ENCODE data around the gene PDE4D.

Gene PDE4D

GRCh38 chr5:59354811-59355210 lies 538.7 kb downstream of the PDE4D start:
- Histone ChIP-seq H3K4me3 (ENCODE audit: low read depth, low read length) (no peak overlapping the region), H3K36me3 (ENCODE audit: insufficient read depth, low read length) (no peaks in the 10 kb centered on the region), H3K27me3 (ENCODE audit: insufficient read depth, low read length) (peaks cover 11% of the 10 kb centered on the region; the same call in 1 of the 2 replicates), H2AFZ (ENCODE audit: low read length, unreplicated experiment) (no peak overlapping the region), H3K79me2 (ENCODE audit: control insufficient read depth, insufficient read depth, low read length, unreplicated experiment) (no peaks in the 10 kb centered on the region), H3K4me1 (ENCODE audit: control insufficient read depth, insufficient read depth, low read length, unreplicated experiment) (no peaks in the 10 kb centered on the region), H3K27ac (ENCODE audit: low read depth, low read length) (no peak overlapping the region)

- H3K36me3 ChIP-seq (ENCODE audit: insufficient read depth, low read length): no peaks in the 10 kb centered on the region
- peaks cover 11% of the 10 kb centered on the region; the same call in 1 of the 2 replicates for H3K27me3 ChIP-seq (ENCODE audit: insufficient read depth, low read length)
- H3K79me2 ChIP-seq (ENCODE audit: control insufficient read depth, insufficient read depth, low read length, unreplicated experiment): no peaks in the 10 kb centered on the region
- H2AFZ ChIP-seq (ENCODE audit: low read length, unreplicated experiment): no peak overlapping the region
- no peak overlapping the region for H3K4me3 ChIP-seq (ENCODE audit: low read depth, low read length)
- no peaks in the 10 kb centered on the region for H3K4me1 ChIP-seq (ENCODE audit: control insufficient read depth, insufficient read depth, low read length, unreplicated experiment)
- H3K27ac ChIP-seq (ENCODE audit: low read depth, low read length): no peak overlapping the region
Measured at GRCh38 chr5:59354274-59354673, 539.3 kb downstream of the PDE4D start.

GRCh38 chr5:59351076-59351794 lies 542.3 kb downstream of the PDE4D start:
- Histone ChIP-seq H3K4me1 (ENCODE audit: control insufficient read depth, insufficient read depth, low read length, unreplicated experiment) (no peaks in the 10 kb centered on the region), H3K79me2 (ENCODE audit: control insufficient read depth, insufficient read depth, low read length, unreplicated experiment) (no peaks in the 10 kb centered on the region), H3K27ac (ENCODE audit: low read depth, low read length) (no peak overlapping the region), H2AFZ (ENCODE audit: low read length, unreplicated experiment) (no peak overlapping the region), H3K27me3 (ENCODE audit: insufficient read depth, low read length) (peaks cover 14% of the 10 kb centered on the region; the same call in 1 of the 2 replicates), H3K4me3 (ENCODE audit: low read depth, low read length) (no peak overlapping the region), H3K36me3 (ENCODE audit: insufficient read depth, low read length) (no peaks in the 10 kb centered on the region)

GRCh38 chr5:59348189-59348588 lies 545.3 kb downstream of the PDE4D start:
- Histone ChIP-seq H3K4me1 (ENCODE audit: control insufficient read depth, insufficient read depth, low read length, unreplicated experiment) (no peaks in the 10 kb centered on the region), H2AFZ (ENCODE audit: low read length, unreplicated experiment) (no peak overlapping the region), H3K27me3 (ENCODE audit: insufficient read depth, low read length) (peaks cover 20% of the 10 kb centered on the region; the same call in 1 of the 2 replicates), H3K36me3 (ENCODE audit: insufficient read depth, low read length) (no peaks in the 10 kb centered on the region), H3K27ac (ENCODE audit: low read depth, low read length) (no peak overlapping the region), H3K79me2 (ENCODE audit: control insufficient read depth, insufficient read depth, low read length, unreplicated experiment) (no peaks in the 10 kb centered on the region), H3K4me3 (ENCODE audit: low read depth, low read length) (no peak overlapping the region)

- H3K4me3 ChIP-seq (ENCODE audit: low read depth, low read length): no peak overlapping the region
- no peak overlapping the region for H3K27ac ChIP-seq (ENCODE audit: low read depth, low read length)
- H3K4me1 ChIP-seq (ENCODE audit: control insufficient read depth, insufficient read depth, low read length, unreplicated experiment): no peaks in the 10 kb centered on the region
- no peaks in the 10 kb centered on the region for H3K36me3 ChIP-seq (ENCODE audit: insufficient read depth, low read length)
- no peaks in the 10 kb centered on the region for H3K79me2 ChIP-seq (ENCODE audit: control insufficient read depth, insufficient read depth, low read length, unreplicated experiment)
- peaks cover 14% of the 10 kb centered on the region; the same call in 1 of the 2 replicates for H3K27me3 ChIP-seq (ENCODE audit: insufficient read depth, low read length)
- no peak overlapping the region for H2AFZ ChIP-seq (ENCODE audit: low read length, unreplicated experiment)
Measured at GRCh38 chr5:59346982-59347381, 546.5 kb downstream of the PDE4D start.

GRCh38 chr5:59346514-59346913 lies 547.0 kb downstream of the PDE4D start:
- no peaks in the 10 kb centered on the region for H3K79me2 ChIP-seq (ENCODE audit: control insufficient read depth, insufficient read depth, low read length, unreplicated experiment)
- H3K27ac ChIP-seq (ENCODE audit: low read depth, low read length): no peak overlapping the region
- H2AFZ ChIP-seq (ENCODE audit: low read length, unreplicated experiment): no peak overlapping the region
- no peak overlapping the region for H3K4me3 ChIP-seq (ENCODE audit: low read depth, low read length)
- H3K4me1 ChIP-seq (ENCODE audit: control insufficient read depth, insufficient read depth, low read length, unreplicated experiment): no peaks in the 10 kb centered on the region
- H3K36me3 ChIP-seq (ENCODE audit: insufficient read depth, low read length): no peaks in the 10 kb centered on the region
- H3K27me3 ChIP-seq (ENCODE audit: insufficient read depth, low read length): peaks cover 14% of the 10 kb centered on the region; the same call in 1 of the 2 replicates

- peaks cover 11% of the 10 kb centered on the region; the same call in 1 of the 2 replicates for H3K27me3 ChIP-seq (ENCODE audit: insufficient read depth, low read length)
- no peak overlapping the region for H3K27ac ChIP-seq (ENCODE audit: low read depth, low read length)
- H3K4me3 ChIP-seq (ENCODE audit: low read depth, low read length): no peak overlapping the region
- no peaks in the 10 kb centered on the region for H3K36me3 ChIP-seq (ENCODE audit: insufficient read depth, low read length)
- no peaks in the 10 kb centered on the region for H3K79me2 ChIP-seq (ENCODE audit: control insufficient read depth, insufficient read depth, low read length, unreplicated experiment)
- H2AFZ ChIP-seq (ENCODE audit: low read length, unreplicated experiment): no peak overlapping the region
- no peaks in the 10 kb centered on the region for H3K4me1 ChIP-seq (ENCODE audit: control insufficient read depth, insufficient read depth, low read length, unreplicated experiment)
Measured at GRCh38 chr5:59342181-59342580, 551.3 kb downstream of the PDE4D start.

- Histone ChIP-seq H3K27ac (ENCODE audit: low read depth, low read length) (no peak overlapping the region), H3K79me2 (ENCODE audit: control insufficient read depth, insufficient read depth, low read length, unreplicated experiment) (no peaks in the 10 kb centered on the region), H3K36me3 (ENCODE audit: insufficient read depth, low read length) (no peaks in the 10 kb centered on the region), H3K4me3 (ENCODE audit: low read depth, low read length) (no peak overlapping the region), H3K4me1 (ENCODE audit: control insufficient read depth, insufficient read depth, low read length, unreplicated experiment) (no peaks in the 10 kb centered on the region), H2AFZ (ENCODE audit: low read length, unreplicated experiment) (no peak overlapping the region), H3K27me3 (ENCODE audit: insufficient read depth, low read length) (peaks cover 10% of the 10 kb centered on the region; the same call in 1 of the 2 replicates)
Measured at GRCh38 chr5:59341760-59342159, 551.8 kb downstream of the PDE4D start.

GRCh38 chr5:59341155-59341554 lies 552.4 kb downstream of the PDE4D start:
- Histone ChIP-seq H3K4me1 (ENCODE audit: control insufficient read depth, insufficient read depth, low read length, unreplicated experiment) (no peaks in the 10 kb centered on the region), H3K27ac (ENCODE audit: low read depth, low read length) (no peak overlapping the region), H3K4me3 (ENCODE audit: low read depth, low read length) (no peak overlapping the region), H3K36me3 (ENCODE audit: insufficient read depth, low read length) (no peaks in the 10 kb centered on the region), H2AFZ (ENCODE audit: low read length, unreplicated experiment) (no peak overlapping the region), H3K79me2 (ENCODE audit: control insufficient read depth, insufficient read depth, low read length, unreplicated experiment) (no peaks in the 10 kb centered on the region), H3K27me3 (ENCODE audit: insufficient read depth, low read length) (peaks cover 5% of the 10 kb centered on the region; the same call in 1 of the 2 replicates)

- H3K79me2 ChIP-seq (ENCODE audit: control insufficient read depth, insufficient read depth, low read length, unreplicated experiment): no peaks in the 10 kb centered on the region
- no peak overlapping the region for H3K4me3 ChIP-seq (ENCODE audit: low read depth, low read length)
- H3K4me1 ChIP-seq (ENCODE audit: control insufficient read depth, insufficient read depth, low read length, unreplicated experiment): no peaks in the 10 kb centered on the region
- no peak overlapping the region for H3K27ac ChIP-seq (ENCODE audit: low read depth, low read length)
- no peaks in the 10 kb centered on the region for H3K36me3 ChIP-seq (ENCODE audit: insufficient read depth, low read length)
- H2AFZ ChIP-seq (ENCODE audit: low read length, unreplicated experiment): no peak overlapping the region
- peaks cover 5% of the 10 kb centered on the region; the same call in 1 of the 2 replicates for H3K27me3 ChIP-seq (ENCODE audit: insufficient read depth, low read length)
Measured at GRCh38 chr5:59340637-59341036, 552.9 kb downstream of the PDE4D start.

GRCh38 chr5:59337240-59337639 lies 556.3 kb downstream of the PDE4D start:
- H2AFZ ChIP-seq (ENCODE audit: low read length, unreplicated experiment): no peak overlapping the region
- no peak overlapping the region for H3K27ac ChIP-seq (ENCODE audit: low read depth, low read length)
- no peak overlapping the region for H3K4me3 ChIP-seq (ENCODE audit: low read depth, low read length)
- peaks cover 4% of the 10 kb centered on the region; the same call in 1 of the 2 replicates for H3K27me3 ChIP-seq (ENCODE audit: insufficient read depth, low read length)
- H3K79me2 ChIP-seq (ENCODE audit: control insufficient read depth, insufficient read depth, low read length, unreplicated experiment): no peaks in the 10 kb centered on the region
- no peaks in the 10 kb centered on the region for H3K36me3 ChIP-seq (ENCODE audit: insufficient read depth, low read length)
- no peaks in the 10 kb centered on the region for H3K4me1 ChIP-seq (ENCODE audit: control insufficient read depth, insufficient read depth, low read length, unreplicated experiment)
